Kidney (tissue), 14 donors: ENCODE data around the gene C22orf39. TPM values are rescaled to one million over a fixed set of nuclear protein-coding genes. Genes with fewer than 3 reads are reported as not detected.

ENCODE experiments used
- DNase-seq, 5 donors: peaks; one replicate each; pipeline ENCODE4 v3.0.0-alpha.2; 2013 to 2020
- FAIRE-seq: peaks from 2 replicates; lab custom pipeline; 2012; peaks lifted over from hg19 to GRCh38; lab: Jason Lieb, UNC
- H3K27ac ChIP-seq, 2 donors: one replicate each; pipeline ENCODE4 v1.7.0; 2013; ENCODE audit warnings: low read depth in 2 of 2, low read length in 2 of 2, inconsistent platforms in 1 of 2
- H3K27me3 ChIP-seq: one replicate; pipeline ENCODE4 v1.7.1; 2013; ENCODE audit warnings: low read length, inconsistent platforms; ENCODE audit not compliant: control insufficient read depth, insufficient read depth
- H3K36me3 ChIP-seq, 3 donors: one replicate each; pipeline versions ENCODE4 v1.7.0 to v1.7.1; 2013; ENCODE audit warnings: low read length in 3 of 3, control low read depth in 1 of 3, inconsistent platforms in 1 of 3; ENCODE audit not compliant: insufficient read depth in 3 of 3, control insufficient read depth in 2 of 3
- H3K4me1 ChIP-seq, 3 donors: one replicate each; pipeline versions ENCODE4 v1.7.0 to v1.7.1; 2013; ENCODE audit warnings: low read length in 3 of 3, inconsistent platforms in 1 of 3, low read depth in 1 of 3; ENCODE audit not compliant: control insufficient read depth in 2 of 3, insufficient read depth in 2 of 3
- H3K4me3 ChIP-seq, 3 donors: one replicate each; pipeline versions ENCODE4 v1.7.0 to v1.8.1; 2013; ENCODE audit warnings: low read length in 3 of 3, control low read depth in 1 of 3, inconsistent platforms in 1 of 3
- H3K9ac ChIP-seq, 3 donors: one replicate each; pipeline versions ENCODE4 v1.7.0 to v1.7.1; 2013; ENCODE audit warnings: low read length in 3 of 3, control low read depth in 1 of 3, inconsistent platforms in 1 of 3
- H3K9me3 ChIP-seq, 3 donors: one replicate each; pipeline versions ENCODE4 v1.7.0 to v1.7.1; 2013; ENCODE audit warnings: low read length in 3 of 3, control low read depth in 1 of 3, inconsistent platforms in 1 of 3; ENCODE audit not compliant: control insufficient read depth in 2 of 3, insufficient read depth in 1 of 3
- CTCF ChIP-seq: IDR thresholded peaks from 3 replicates; pipeline ENCODE4 v1.5.1; 2012; ENCODE audit warnings: mild to moderate bottlenecking, moderate library complexity, borderline replicate concordance; ENCODE audit not compliant: insufficient read depth; ENCODE audit errors: extremely low read depth
- intact Hi-C: fragments of 100-400 bp; cut with DNase I; formaldehyde crosslinking; loops from one replicate; pipeline ENCODE4 v1.11.1; 2022
- polyA plus RNA-seq: library from polyadenylated mRNA; stranded (reverse); fragments of 350-450 nt; fragmentation: Illumina TruSeq; extraction: RNeasy Lipid Tissue Mini Kit (QIAGEN cat#74804); gene quantifications from one replicate; pipeline ENCODE4 v1.2.3, GENCODE V29; 2014; ENCODE audit warnings: low read depth, low replicate concordance; ENCODE audit not compliant: insufficient read depth
- total RNA-seq: library from RNA; stranded (reverse); fragmentation: NEBNext Ultra II Directional; extraction: Animal tissue kit (Norgen Biotek cat#: 25700); gene quantifications from one replicate; pipeline ENCODE4 v1.2.1, GENCODE V29; 2021
- donor health status: control.
- donor health status: control.
- donor health status: control.
- donor health status: control.
- donor health status: control.
- donor health status: DM: yes; HTN: yes; CAD: no.
- donor health status: Normal renal cell carcinoma (clear cell type).

The C22orf39 gene
- total and polyA plus RNA-seq, 2 donors from 2014 or later, result 27.1 to 54.4 TPM

- DNase-seq (peak in 1 of 5 donors; percentile 43), FAIRE-seq (no peak)
- no peak for TF ChIP-seq CTCF
Measured at GRCh38 chr22:19488884-19489843, 41.7 kb upstream of the C22orf39 start.

GRCh38 chr22:19488285-19488684 is 40.8 kb upstream of the C22orf39 start:
- Histone ChIP-seq H3K4me1 (no peaks in the 10 kb centered on the region), H3K4me3 (no peak overlapping the region), H3K36me3 (no peaks in the 10 kb centered on the region), H3K27ac (no peak overlapping the region), H3K9me3 (no peaks in the 10 kb centered on the region), H3K27me3 (no peaks in the 10 kb centered on the region), H3K9ac (no peak overlapping the region)
- DNase-seq (no peak), FAIRE-seq (no peak)
- TF ChIP-seq CTCF, result no peak
- intact Hi-C loops, result no loop called here

More at GRCh38 chr22:19488884-19489843, 41.7 kb upstream of the C22orf39 start:
- no peak overlapping the region for H3K27ac ChIP-seq
- H3K36me3 ChIP-seq, result no peaks in the 10 kb centered on the region
- H3K9ac ChIP-seq, result no peak overlapping the region
- no peaks in the 10 kb centered on the region for H3K4me1 ChIP-seq
- no peaks in the 10 kb centered on the region for H3K9me3 ChIP-seq
- intact Hi-C loops, result no loop called here
- no peaks in the 10 kb centered on the region for H3K27me3 ChIP-seq
- H3K4me3 ChIP-seq, result no peak overlapping the region

GRCh38 chr22:19483481-19484244 is 36.2 kb upstream of the C22orf39 start:
- FAIRE-seq (no peak), DNase-seq (no peak)
- no peaks in the 10 kb centered on the region for H3K27me3 ChIP-seq
- H3K27ac ChIP-seq, result no peak overlapping the region
- no peaks in the 10 kb centered on the region for H3K4me1 ChIP-seq
- H3K9me3 ChIP-seq, result no peaks in the 10 kb centered on the region
- H3K36me3 ChIP-seq, result no peaks in the 10 kb centered on the region
- TF ChIP-seq CTCF, result no peak
- no peak overlapping the region for H3K9ac ChIP-seq
- intact Hi-C loops, result no loop called here
- no peak overlapping the region for H3K4me3 ChIP-seq
